ENCODE results near the gene FLT3LG.

DNA sequence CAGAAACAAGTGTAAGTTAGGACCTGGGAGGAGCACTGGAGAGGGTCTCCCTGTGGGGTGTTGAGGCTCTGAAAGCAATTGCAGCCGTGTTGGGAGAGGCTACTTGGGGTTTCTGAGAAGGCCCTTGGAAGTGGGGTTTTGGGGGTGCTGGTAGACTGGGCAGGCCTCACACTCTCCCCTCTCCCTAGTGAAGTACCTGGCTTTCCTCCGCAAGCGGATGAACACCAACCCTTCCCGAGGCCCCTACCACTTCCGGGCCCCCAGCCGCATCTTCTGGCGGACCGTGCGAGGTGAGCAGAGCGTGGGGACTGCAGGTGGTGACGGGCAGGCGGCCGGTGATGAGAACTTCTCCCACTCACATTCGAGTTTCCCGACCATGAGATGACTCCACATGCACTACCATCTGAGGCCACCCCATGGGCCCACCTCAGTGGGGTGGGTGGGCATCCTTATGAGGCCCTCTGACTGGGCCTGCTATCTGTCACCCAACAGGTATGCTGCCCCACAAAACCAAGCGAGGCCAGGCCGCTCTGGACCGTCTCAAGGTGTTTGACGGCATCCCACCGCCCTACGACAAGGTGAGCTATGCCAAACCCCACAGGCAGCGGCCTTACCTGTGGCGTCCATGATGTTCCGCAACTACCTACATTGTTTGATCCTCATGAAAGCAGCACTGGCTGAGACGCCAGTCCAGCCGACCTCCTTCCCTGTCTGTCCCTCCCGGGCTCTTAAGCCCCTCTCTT, 16.4 kb downstream of the FLT3LG start:
- no peak for TF ChIP-seq CTCF (IDR thresholded peaks at IDR 0.05)
- TF ChIP-seq POLR2A (IDR thresholded peaks at IDR 0.05) = no peak
